GM10248 (cell line): Measurements from ENCODE around the gene CAMK1G.

Source experiments
- CTCF ChIA-PET: fragments of 300-600 bp; sonication (Branson Sonifier 250); formaldehyde crosslinking; extraction: SDS; loops from one replicate; lab custom pipeline; 2021; ENCODE audit warnings: antibody characterized with exemption; lab: Yijun Ruan, JAX
- POLR2A ChIA-PET: fragments of 350-650 bp; sonication (Branson Sonifier 250); formaldehyde crosslinking; extraction: SDS; loops from one replicate; lab custom pipeline; 2020; ENCODE audit warnings: antibody characterized with exemption; lab: Yijun Ruan, JAX
- DNase-seq: peaks from one replicate; pipeline ENCODE4 v3.0.0; 2012; ENCODE audit errors: extremely low spot score
- TF ChIP-seq, protein P1 (sequence below): IDR thresholded peaks from 2 replicates; pipeline ENCODE4 v1.5.1; 2012; ENCODE audit warnings: mild to moderate bottlenecking, low read depth; ENCODE audit errors: extremely low read depth, missing control alignments, control extremely low read depth

CAMK1G gene

DNA sequence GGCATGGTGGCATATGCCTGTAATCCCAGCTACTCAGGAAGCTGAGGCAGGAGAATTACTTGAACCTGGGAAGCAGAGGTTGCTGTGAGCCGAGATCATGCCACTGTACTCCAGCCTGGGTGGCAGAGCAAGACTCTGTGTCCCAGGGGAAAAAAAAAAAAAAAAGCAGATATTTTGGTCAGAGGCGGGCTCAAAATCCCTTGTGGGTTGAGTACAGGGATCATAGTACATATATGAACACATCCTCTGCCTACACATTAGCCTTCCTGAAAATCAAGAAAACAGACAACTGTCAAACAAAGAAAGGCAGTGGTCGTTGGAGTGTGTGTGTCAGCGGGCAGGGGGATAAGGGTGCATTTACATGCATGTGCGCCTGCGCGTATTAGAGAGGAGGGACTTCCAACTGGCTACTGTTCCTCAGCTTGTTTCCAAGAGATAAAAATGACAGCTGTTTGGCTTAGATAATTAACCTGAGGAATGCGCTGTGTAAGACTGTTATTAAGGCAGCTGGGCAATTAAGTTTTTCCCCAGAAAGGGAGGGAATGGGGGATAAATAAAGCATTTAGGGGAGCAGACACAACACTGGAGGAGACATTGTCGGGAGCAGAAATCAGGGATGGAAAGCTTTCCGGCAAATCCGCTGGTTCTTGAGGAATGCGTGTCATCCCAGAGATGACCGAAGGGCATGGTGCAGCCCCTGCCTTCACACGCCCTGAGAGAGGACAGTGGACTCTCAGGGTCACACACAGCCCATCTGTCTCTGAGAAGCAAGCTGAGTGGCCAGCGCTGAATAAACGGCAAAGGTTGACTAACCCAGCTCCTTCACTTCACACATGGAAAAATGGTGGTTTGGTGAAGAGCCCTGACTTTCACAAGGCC is 62.3 kb downstream of the CAMK1G start:
- ChIA-PET POLR2A (no interaction called here), CTCF (interaction anchor here (0.8 to 1.9 kb wide), 9 partner anchors 8 to 102 kb away, joined by 3 to 6 read pairs (median 3); no protein-coding TSS in a partner anchor)
- TF ChIP-seq, protein P1, sequence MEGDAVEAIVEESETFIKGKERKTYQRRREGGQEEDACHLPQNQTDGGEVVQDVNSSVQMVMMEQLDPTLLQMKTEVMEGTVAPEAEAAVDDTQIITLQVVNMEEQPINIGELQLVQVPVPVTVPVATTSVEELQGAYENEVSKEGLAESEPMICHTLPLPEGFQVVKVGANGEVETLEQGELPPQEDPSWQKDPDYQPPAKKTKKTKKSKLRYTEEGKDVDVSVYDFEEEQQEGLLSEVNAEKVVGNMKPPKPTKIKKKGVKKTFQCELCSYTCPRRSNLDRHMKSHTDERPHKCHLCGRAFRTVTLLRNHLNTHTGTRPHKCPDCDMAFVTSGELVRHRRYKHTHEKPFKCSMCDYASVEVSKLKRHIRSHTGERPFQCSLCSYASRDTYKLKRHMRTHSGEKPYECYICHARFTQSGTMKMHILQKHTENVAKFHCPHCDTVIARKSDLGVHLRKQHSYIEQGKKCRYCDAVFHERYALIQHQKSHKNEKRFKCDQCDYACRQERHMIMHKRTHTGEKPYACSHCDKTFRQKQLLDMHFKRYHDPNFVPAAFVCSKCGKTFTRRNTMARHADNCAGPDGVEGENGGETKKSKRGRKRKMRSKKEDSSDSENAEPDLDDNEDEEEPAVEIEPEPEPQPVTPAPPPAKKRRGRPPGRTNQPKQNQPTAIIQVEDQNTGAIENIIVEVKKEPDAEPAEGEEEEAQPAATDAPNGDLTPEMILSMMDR = no peak
- no peak for DNase-seq

GRCh38 chr1:209646558-209646957 is 63.0 kb downstream of the CAMK1G start:
- ChIA-PET POLR2A (no interaction called here), CTCF (interaction anchor here (0.8 to 1.9 kb wide), 8 partner anchors 9 to 102 kb away, joined by 3 to 6 read pairs (median 3); no protein-coding TSS in a partner anchor)
- DNase-seq = no peak
- TF ChIP-seq, protein P1 = no peak

- TF ChIP-seq, protein P1 = no peak
- DNase-seq = no peak
- ChIA-PET CTCF (interaction anchor here (1.6 to 1.9 kb wide), 2 partner anchors 15 to 101 kb away, joined by 3 to 5 read pairs; no protein-coding TSS in a partner anchor), POLR2A (no interaction called here)
Observed at GRCh38 chr1:209647156-209647555, 63.6 kb downstream of the CAMK1G start.

DNA sequence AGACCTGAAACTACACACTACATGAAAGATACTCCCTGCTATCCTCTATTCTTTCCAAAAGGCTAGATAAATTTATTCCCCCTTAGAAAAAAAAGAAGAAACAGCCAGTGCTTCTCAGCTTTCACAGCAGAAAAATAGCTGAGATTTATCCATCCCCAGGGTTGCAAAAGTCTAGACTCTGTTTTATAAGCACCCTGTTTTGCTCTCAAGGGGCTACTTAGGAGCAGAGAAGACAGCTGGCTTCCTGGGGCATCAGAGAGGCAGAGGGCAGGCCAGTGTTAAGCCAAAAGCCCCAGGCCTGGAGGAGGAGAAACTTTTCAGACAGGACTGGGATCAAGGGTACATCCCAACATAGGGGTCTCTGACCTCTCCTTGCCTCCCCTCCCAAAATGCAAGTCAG is 64.8 kb downstream of the CAMK1G start:
- ChIA-PET CTCF (interaction anchor here (1.3 to 6.2 kb wide), 4 partner anchors 9 to 100 kb away, joined by 3 to 24 read pairs (median 4); no protein-coding TSS in a partner anchor), POLR2A (no interaction called here)
- TF ChIP-seq, protein P1 = no peak
- DNase-seq = no peak

- ChIA-PET CTCF (interaction anchor here (0.7 to 6.2 kb wide), 11 partner anchors 7 to 100 kb away, joined by 3 to 24 read pairs (median 4); partner anchors contain the start of gene G0S2), POLR2A (no interaction called here)
- TF ChIP-seq, protein P1 = no peak
- no peak for DNase-seq
Observed at GRCh38 chr1:209648931-209649776, 65.6 kb downstream of the CAMK1G start.

GRCh38 chr1:209650454-209650853 is 66.9 kb downstream of the CAMK1G start:
- TF ChIP-seq, protein P1 = no peak
- DNase-seq = no peak
- ChIA-PET CTCF (interaction anchor here (0.7 to 6.2 kb wide), 9 partner anchors 8 to 98 kb away, joined by 3 to 26 read pairs (median 4); no protein-coding TSS in a partner anchor), POLR2A (no interaction called here)
